Loucy (cell line): ENCODE data around the gene RHOT1.

Experiments used
- EZH2phosphoT487 ChIP-seq: fragments of 200-600 bp; IDR thresholded peaks from 2 replicates; pipeline ENCODE4 v1.6.1; 2018; ENCODE audit warnings: antibody characterized with exemption, mild to moderate bottlenecking, moderate library complexity, borderline replicate concordance
- TF ChIP-seq, protein P1 (sequence below): fragments of 200-600 bp; sonication (generic); conservative IDR thresholded peaks from 2 replicates; pipeline ENCODE4 v1.5.1; 2014; ENCODE audit warnings: mild to moderate bottlenecking, antibody characterized with exemption, low read length

DNA sequence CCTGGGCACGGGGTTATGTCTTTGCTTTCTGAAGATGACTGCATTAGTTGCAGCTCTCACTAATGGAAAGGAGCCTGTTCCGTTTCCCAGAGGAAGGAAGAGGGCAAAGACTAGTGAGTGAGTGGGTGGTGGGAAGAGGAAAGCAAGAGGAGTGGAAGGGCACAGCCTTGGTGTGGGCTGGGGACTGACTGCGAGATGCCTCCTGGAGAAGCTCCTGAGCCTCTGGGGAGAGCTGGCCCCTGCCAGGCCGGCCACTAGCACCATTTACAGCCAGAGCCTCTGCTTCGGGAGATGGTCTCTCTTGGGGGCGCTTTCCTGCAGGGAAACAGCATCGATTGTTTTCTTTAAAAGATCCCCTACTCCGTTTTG lies 122.5 kb downstream of the RHOT1 start:
- TF ChIP-seq, protein P1, sequence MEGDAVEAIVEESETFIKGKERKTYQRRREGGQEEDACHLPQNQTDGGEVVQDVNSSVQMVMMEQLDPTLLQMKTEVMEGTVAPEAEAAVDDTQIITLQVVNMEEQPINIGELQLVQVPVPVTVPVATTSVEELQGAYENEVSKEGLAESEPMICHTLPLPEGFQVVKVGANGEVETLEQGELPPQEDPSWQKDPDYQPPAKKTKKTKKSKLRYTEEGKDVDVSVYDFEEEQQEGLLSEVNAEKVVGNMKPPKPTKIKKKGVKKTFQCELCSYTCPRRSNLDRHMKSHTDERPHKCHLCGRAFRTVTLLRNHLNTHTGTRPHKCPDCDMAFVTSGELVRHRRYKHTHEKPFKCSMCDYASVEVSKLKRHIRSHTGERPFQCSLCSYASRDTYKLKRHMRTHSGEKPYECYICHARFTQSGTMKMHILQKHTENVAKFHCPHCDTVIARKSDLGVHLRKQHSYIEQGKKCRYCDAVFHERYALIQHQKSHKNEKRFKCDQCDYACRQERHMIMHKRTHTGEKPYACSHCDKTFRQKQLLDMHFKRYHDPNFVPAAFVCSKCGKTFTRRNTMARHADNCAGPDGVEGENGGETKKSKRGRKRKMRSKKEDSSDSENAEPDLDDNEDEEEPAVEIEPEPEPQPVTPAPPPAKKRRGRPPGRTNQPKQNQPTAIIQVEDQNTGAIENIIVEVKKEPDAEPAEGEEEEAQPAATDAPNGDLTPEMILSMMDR, result no peak
- TF ChIP-seq EZH2phosphoT487, result no peak
